ENCODE data around the gene IAPP.
"Not testable (repeated sequence)": the region's sequence is repeated elsewhere in the genome, so short reads cannot be mapped to it uniquely, and the experiment has no call there.

The IAPP gene

DNA sequence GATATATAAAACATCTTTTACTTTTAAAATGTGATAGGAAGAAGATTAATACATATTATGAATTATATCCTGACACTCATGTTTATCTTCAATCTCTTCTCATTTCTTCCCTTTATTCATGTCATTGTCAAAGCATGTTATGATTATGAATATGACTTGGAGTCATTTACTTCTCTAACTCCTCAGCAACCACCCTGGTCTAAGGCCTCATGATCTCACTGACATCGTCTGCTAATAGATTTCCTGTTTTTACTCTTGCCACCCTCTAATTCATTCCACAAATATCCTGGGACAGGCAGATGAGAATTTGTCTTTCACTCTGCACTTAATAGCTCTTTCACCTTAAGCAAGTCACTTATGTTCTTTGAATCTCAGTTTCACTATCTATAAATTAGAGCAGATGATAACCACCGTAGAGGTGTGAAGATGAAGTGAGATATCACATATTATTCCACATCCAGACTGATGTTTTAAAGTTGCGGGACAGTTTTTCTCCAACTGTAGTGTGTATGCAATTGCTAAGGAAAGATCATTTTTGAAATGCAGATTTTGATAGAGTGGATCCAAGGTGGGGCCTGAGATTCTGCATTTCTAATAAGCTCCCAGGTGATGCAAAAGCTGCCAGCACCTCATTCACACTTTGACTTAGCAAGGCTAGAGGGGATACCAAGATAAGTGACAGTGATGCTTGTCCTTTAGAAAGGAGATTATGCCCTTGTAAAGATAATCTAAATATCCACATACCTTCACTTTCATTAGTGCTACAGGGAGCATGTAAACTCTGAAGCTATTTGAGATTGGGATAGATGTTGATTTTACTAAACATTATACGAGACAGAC lies 3.3 kb upstream of the IAPP start:
- DNase-seq (ENCODE audit: low read depth) = no peak
- in situ Hi-C loops (cut with HindIII; ENCODE audit: low sequenced_read_pairs) = no loop called here
- TF ChIP-seq, protein P1, sequence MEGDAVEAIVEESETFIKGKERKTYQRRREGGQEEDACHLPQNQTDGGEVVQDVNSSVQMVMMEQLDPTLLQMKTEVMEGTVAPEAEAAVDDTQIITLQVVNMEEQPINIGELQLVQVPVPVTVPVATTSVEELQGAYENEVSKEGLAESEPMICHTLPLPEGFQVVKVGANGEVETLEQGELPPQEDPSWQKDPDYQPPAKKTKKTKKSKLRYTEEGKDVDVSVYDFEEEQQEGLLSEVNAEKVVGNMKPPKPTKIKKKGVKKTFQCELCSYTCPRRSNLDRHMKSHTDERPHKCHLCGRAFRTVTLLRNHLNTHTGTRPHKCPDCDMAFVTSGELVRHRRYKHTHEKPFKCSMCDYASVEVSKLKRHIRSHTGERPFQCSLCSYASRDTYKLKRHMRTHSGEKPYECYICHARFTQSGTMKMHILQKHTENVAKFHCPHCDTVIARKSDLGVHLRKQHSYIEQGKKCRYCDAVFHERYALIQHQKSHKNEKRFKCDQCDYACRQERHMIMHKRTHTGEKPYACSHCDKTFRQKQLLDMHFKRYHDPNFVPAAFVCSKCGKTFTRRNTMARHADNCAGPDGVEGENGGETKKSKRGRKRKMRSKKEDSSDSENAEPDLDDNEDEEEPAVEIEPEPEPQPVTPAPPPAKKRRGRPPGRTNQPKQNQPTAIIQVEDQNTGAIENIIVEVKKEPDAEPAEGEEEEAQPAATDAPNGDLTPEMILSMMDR (IDR thresholded peaks at IDR 0.05; ENCODE audit: low read depth, low read length, missing control alignments) = no peak
- H3K4me3 ChIP-seq (ENCODE audit: low read depth, low read length) = no peak overlapping the region

DNA sequence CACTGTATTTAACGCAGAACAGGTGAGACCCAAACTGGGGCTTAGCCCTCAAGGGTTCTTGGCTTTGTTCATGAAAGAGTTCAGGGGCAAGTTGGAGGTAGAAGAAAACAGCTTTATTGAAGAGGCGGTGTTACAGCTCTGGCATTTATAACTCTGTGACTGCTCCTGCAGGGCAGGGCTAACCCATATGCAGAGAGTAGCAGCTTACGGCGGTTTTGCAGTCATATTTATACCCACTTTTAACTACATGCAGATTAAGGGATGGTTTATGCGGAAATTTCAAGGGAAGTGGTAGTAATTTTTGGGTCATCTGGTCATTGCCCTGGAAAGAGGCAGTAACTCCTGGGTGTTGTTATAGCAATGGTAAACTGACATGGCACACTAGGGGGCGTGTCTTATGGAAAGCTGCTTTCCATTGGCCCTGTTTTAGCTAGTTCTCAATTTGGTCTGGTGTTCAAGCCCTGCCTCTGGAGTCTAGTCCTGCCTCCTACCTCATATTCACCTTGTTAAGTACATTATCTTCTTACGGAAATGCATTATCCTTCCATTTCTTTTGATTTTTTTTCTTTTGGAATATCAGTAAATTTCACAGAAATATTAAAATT lies 1.8 kb upstream of the IAPP start:
- no peak for DNase-seq (ENCODE audit: low read depth)
- in situ Hi-C loops (cut with HindIII; ENCODE audit: low sequenced_read_pairs) = no loop called here
- no peak overlapping the region for H3K4me3 ChIP-seq (ENCODE audit: low read depth, low read length)
- TF ChIP-seq, protein P1 (IDR thresholded peaks at IDR 0.05; ENCODE audit: low read depth, low read length, missing control alignments) = no peak

DNA sequence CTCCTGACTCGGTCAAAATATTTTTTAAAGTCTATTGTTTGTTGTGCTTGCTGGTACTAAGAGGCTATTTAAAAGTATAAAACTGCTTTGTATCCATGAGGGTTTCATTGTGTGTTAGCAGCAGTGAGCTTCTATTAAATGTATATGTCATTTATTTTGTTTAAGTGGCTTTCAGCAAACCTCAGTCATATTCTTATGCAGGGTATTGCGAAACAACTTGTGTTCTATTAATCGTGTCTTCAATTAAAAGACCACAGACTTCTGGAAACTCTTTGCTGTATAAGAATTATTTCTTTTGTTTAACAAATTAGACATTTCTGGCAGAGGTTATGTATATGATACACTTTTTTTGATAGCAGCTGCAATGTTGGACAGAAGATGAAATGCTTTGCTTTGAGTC lies 6.5 kb downstream of the IAPP start:
- DNase-seq (ENCODE audit: low read depth) = no peak
- in situ Hi-C loops (cut with HindIII; ENCODE audit: low sequenced_read_pairs) = no loop called here
- TF ChIP-seq, protein P1 (IDR thresholded peaks at IDR 0.05; ENCODE audit: low read depth, low read length, missing control alignments) = no peak
- H3K4me3 ChIP-seq (ENCODE audit: low read depth, low read length) = no peak overlapping the region

DNA sequence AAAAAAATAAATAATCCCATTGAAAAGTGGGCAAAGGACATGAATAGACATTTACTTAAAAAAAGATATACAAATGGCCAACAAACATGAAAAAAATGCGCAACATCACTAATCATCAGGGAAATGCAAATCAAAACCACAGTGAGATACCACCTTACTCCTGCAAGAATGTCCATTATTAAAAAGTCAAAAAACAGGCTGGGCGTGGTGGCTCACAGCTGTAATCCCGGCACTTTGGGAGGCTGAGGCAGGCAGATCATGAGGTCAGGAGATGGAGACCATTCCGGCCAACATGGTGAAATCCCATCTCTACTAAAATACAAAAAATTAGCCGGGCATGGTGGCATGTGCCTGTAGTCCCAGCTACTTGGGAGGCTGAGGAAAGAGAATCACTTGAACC lies 8.6 kb downstream of the IAPP start:
- DNase-seq (ENCODE audit: low read depth); H3K4me3 ChIP-seq (ENCODE audit: low read depth, low read length); in situ Hi-C loops (cut with HindIII; ENCODE audit: low sequenced_read_pairs): not testable (repeated sequence)

DNA sequence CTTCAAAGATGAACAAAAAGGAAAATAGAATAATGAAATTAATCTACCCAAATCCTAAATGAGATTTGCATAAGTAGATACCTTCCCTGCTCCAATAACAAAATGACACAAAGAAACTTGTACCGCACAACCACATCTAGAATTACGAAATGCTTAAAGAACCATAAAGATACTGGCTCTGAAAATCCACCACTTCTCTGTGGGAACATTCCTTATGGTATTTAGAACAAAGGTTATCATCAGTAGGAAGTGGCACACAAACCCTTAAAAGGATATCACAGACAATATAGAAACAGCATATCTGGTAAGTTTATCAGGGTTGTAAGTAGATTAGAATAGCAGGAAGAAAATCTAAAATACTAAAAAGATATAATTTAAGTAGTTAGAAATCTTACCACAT lies 11.6 kb downstream of the IAPP start:
- DNase-seq (ENCODE audit: low read depth) = no peak
- in situ Hi-C loops (cut with HindIII; ENCODE audit: low sequenced_read_pairs) = no loop called here
- H3K4me3 ChIP-seq (ENCODE audit: low read depth, low read length) = no peak overlapping the region
- TF ChIP-seq, protein P1 (IDR thresholded peaks at IDR 0.05; ENCODE audit: low read depth, low read length, missing control alignments) = no peak

DNA sequence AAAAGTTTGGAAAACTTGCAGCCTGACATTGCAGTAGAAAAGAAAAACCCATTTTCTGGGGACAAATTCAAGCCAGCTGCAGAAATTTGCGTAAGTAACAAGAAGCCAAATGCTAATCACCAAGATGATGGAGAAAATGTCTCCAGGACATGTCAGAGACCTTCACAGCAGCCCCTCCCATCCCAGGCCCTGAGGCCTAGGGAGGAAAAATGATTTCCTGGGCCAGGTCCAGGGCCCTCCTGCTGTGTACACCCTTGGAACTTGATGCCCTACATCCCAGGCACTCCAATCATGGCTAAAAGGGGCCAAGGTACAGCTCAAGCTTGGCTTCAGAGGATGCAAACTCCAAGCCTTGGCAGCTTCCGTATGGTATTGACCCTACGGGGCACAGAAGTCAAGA lies 14.5 kb downstream of the IAPP start:
- in situ Hi-C loops (cut with HindIII; ENCODE audit: low sequenced_read_pairs) = no loop called here
- no peak overlapping the region for H3K4me3 ChIP-seq (ENCODE audit: low read depth, low read length)
- no peak for DNase-seq (ENCODE audit: low read depth)
- TF ChIP-seq, protein P1 (IDR thresholded peaks at IDR 0.05; ENCODE audit: low read depth, low read length, missing control alignments) = no peak

DNA sequence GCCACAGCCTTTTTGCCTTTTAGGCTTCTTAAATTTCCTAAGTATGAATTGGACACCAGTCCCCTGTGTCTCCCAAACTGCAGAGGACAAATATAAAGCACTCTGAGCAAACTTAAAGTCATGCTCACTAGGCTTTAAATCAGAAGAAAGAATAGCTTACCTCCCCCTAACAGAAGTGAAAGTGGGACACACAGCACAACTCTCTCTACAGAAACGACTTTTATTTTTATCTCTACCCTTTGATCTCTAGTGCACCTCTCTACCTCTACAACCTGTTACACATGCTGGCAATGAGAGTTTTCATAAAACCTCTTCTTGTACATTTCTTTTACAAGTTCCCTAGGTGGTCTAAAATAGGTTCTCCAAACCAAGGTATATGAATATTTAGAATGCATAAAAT lies 19.7 kb downstream of the IAPP start:
- no peak for DNase-seq (ENCODE audit: low read depth)
- H3K4me3 ChIP-seq (ENCODE audit: low read depth, low read length) = no peak overlapping the region
- TF ChIP-seq, protein P1 (IDR thresholded peaks at IDR 0.05; ENCODE audit: low read depth, low read length, missing control alignments) = no peak
- in situ Hi-C loops (cut with HindIII; ENCODE audit: low sequenced_read_pairs) = no loop called here

DNA sequence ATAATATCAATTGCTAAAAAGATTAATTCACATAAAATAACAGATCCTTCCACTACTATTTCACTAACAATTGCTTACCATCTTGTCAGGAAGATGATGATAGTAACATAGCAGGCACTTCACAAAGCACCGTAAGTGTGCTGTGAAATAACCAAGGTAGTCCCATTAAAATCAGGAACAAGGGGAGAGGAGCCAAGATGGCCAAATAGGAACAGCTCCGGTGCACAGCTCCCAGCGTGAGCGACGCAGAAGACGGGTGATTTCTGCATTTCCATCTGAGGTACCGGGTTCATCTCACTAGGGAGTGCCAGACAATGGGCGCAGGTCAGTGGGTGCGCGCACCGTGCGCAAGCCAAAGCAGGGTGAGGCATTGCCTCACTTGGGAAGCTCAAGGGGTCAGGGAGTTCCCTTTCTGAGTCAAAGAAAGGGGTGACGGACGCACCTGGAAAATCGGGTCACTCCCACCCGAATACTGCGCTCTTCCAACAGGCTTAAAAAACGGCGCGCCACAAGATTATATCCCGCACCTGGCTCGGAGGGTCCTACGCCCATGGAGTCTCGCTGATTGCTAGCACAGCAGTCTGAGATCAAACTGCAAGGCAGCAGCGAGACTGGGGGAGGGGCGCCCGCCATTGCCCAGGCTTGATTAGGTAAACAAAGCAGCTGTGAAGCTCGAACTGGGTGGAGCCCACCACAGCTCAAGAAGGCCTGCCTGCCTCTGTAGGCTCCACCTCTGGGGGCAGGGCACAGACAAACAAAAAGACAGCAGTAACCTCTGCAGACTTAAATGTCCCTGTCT lies 22.3 kb downstream of the IAPP start:
- DNase-seq (ENCODE audit: low read depth); in situ Hi-C loops (cut with HindIII; ENCODE audit: low sequenced_read_pairs); H3K4me3 ChIP-seq (ENCODE audit: low read depth, low read length): not testable (repeated sequence)

Measured in astrocyte of the cerebellum (primary cell).